ENCODE measurements around the gene MAB21L3.
"Not testable (repeated sequence)": the region's sequence is repeated elsewhere in the genome, so short reads cannot be mapped to it uniquely, and the experiment has no call there.

The MAB21L3 gene

DNA sequence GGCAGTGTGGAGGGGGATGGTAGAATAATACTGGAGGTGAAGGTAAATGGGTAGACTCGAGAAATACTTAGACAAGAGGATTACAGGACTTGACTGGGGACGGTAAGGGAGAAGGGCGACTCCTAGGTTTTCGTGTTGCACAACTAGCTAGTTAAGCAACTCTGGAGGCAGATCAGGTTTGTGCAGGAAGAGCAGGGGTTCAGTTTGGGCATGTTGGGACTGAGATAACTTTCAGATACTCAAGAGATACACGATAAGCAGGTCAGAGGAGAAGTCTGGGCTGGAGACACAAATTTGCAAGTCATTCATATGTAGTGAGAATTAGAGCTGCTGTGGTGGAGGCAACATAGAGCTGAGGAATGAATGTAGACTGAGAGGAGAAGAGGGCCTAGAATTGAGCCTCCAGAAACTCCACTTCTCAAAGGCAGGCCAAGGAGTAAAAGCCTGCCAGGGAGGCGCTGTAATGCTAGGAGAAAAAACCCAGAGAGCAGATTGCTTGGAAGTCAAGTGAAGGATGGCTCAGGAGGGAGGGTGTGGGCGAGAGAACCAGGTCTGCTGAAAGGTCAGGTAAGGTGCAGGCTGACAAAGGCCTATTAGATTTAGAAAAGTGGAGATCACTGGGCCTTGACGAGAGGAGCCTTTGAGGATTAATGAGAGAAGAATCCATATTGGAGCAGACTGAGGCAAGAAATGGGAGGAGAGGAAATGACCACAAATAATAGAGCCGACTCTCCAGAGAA is 20.8 kb downstream of the MAB21L3 start:
- Histone ChIP-seq H3K27ac (no peak overlapping the region), H3K4me3 (no peak overlapping the region)
- TF ChIP-seq, protein P1, sequence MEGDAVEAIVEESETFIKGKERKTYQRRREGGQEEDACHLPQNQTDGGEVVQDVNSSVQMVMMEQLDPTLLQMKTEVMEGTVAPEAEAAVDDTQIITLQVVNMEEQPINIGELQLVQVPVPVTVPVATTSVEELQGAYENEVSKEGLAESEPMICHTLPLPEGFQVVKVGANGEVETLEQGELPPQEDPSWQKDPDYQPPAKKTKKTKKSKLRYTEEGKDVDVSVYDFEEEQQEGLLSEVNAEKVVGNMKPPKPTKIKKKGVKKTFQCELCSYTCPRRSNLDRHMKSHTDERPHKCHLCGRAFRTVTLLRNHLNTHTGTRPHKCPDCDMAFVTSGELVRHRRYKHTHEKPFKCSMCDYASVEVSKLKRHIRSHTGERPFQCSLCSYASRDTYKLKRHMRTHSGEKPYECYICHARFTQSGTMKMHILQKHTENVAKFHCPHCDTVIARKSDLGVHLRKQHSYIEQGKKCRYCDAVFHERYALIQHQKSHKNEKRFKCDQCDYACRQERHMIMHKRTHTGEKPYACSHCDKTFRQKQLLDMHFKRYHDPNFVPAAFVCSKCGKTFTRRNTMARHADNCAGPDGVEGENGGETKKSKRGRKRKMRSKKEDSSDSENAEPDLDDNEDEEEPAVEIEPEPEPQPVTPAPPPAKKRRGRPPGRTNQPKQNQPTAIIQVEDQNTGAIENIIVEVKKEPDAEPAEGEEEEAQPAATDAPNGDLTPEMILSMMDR (IDR thresholded peaks at IDR 0.05), result no peak
- DNase-seq (ENCODE audit: low spot score), result no peak

DNA sequence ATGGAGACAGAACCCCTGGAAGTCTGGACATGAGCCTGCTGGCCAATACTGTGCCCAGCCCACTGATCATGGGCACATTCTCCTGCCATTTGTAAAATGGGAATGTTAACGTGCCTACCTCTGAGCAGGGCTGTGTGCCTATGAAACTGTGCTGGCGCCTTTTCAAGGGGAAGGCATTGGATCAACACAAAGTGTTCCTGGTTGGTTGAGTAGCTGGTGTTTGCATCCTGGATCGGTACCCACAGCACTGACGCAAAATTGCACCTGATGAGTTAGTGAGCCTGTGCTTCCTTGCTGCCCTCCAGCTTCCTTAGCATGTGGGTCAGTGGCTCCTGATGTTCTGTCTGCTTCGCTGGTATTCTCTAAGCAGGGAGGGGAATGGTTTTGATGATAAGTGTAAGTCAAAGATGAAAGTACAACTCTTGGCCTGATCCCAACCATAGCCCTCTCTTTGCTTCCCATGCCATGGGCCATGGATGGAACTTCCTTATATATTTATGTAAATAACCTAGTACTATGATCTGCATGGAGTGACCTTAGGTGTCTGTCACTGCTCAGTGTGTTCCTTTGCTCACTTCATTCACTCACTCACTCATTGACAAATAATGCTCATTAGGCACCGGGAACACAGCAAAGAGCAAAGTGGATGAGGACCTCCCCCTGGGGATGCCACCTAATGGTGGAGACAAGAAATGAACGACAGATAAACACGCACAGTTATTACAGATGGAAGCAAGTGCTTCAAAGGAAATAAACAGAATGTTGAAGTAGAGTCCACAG is 22.7 kb downstream of the MAB21L3 start:
- no peak for DNase-seq (ENCODE audit: low spot score)

DNA sequence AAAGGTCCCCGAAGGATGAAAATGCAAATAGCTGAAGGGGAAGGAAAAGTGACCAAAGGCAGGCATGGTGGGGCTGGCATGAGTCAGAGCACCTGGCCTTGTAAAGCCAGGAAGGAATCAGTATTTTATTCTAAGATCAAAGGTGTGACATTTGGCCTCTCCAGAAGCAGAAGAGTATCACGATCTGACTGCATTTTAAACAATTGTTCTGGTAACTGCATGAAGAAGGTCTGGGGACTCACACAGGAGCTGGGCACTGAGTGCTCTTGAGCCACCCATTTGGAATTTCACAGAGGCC is 23.2 kb downstream of the MAB21L3 start:
- H3K4me3 ChIP-seq, result no peak overlapping the region
- TF ChIP-seq, protein P1 (IDR thresholded peaks at IDR 0.05), result no peak
- DNase-seq (ENCODE audit: low spot score), result no peak
- H3K27ac ChIP-seq, result no peak overlapping the region

More for the DNA sequence above, 22.7 kb downstream of the MAB21L3 start:
- TF ChIP-seq, protein P1 (IDR thresholded peaks at IDR 0.05), result no peak
- Histone ChIP-seq H3K27ac (no peak overlapping the region), H3K4me3 (no peak overlapping the region)

DNA sequence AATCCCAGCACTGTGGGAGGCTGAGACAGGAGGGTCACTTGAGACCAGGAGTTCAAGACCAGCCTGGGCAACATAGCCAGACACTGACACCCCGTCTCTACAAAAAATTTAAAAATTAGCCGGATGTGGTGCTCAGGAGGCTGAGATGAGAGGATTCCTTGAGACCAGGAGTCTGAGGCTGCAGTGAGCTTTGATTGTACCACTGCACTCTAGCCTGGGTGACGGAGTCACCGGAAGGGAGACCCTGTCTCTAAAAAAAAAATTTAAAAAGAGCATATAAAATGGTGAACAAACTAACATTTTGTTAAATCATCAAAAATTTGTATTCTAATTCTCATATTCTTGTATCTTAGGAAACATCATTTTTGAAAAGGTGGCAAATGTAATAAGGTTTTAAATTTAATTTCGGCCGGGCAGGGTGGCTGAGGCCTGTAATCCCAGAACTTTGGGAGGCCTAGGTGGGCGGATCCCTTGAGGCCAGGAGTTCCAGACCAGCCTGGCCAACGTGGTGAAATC is 27.1 kb downstream of the MAB21L3 start:
- no peak overlapping the region for H3K4me3 ChIP-seq
- H3K27ac ChIP-seq, result no peak overlapping the region
- TF ChIP-seq, protein P1 (IDR thresholded peaks at IDR 0.05), result no peak
- no peak for DNase-seq (ENCODE audit: low spot score)

DNA sequence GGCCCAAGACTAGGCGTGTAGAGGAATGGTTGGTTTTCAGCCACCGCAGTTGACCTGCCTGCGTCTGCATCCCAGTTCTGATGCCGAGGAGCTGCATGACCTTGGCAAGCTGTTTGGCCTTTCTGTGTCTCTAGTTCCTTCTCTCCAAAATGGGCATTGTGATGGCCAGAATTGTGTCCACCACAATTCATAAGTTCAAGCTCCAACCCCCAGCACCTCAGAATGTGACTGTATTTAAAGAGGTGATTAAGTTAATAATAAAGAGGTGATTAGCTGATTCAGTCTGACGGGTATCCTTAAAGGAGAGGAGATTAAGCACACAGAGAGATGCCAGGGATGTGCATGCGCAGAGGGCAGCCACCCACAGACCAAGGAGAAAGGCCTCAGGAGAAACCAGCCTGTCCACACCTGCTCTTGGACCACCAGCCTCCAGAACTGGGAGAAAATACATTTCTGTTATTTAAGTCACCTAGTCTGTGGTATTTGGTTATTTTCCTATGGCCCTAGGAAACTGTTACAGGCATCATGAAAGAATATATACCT is 28.5 kb downstream of the MAB21L3 start:
- DNase-seq (ENCODE audit: low spot score), result no peak
- H3K4me3 ChIP-seq, result no peak overlapping the region
- TF ChIP-seq, protein P1 (IDR thresholded peaks at IDR 0.05), result no peak

DNA sequence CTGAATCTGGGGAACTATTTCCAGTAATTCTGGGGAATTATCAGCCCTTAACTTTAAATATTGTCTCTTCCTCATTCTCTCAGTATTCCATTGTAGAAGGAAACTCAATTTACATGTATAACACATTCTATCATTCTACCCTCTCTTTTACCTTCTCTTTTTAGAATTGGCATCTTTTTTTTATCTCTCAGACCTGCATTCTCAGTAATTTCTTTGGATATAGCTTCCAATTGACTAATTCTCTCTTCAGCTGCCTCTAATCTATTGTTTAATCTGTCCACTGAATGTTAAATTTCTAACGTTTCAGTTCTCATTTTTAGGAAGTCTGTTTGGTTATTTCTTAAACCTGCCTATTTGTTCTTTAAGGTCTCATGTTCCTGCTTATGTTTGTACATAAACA is 33.0 kb downstream of the MAB21L3 start:
- Histone ChIP-seq H3K4me3 (no peak overlapping the region), H3K27ac (no peak overlapping the region)
- no peak for DNase-seq (ENCODE audit: low spot score)
- TF ChIP-seq, protein P1 (IDR thresholded peaks at IDR 0.05), result no peak

More for the DNA sequence above, 28.5 kb downstream of the MAB21L3 start:
- H3K27ac ChIP-seq, result no peak overlapping the region

DNA sequence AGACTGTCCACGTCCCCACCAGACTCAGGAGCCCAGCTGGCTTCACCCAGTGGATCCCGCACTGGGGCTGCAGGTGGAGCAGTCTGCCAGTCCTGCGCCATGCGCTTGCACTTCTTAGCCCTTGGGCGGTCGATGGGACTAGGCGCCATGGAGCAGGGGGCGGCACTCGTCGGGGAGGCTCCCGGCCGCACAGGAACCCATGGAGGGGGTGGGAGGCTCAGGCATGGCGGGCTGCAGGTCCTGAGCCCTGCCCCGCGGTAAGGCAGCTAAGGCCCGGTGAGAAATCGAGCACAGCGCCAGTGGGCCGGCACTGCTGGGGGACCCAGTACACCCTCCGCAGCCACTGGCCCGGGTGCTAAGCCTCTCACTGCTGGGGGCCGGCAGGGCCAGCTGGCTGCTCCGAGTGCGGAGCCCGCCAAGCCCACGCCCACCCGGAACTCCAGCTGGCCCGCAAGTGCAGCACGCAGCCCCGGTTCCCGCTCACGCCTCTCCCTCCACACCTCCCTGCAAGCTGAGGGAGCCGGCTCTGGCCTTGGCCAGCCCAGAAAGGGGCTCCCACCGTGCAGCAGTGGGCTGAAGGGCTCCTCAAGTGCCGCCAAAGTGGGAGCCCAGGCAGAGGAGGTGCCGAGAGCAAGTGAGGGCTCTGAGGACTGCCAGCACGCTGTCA is 35.4 kb downstream of the MAB21L3 start:
- not testable (repeated sequence) for H3K4me3 ChIP-seq; DNase-seq (ENCODE audit: low spot score); H3K27ac ChIP-seq
